Vagina (tissue), 2 donors: ENCODE measurements around the gene CDC14B.

Experiments
- POLR2A ChIP-seq, 2 donors: fragments of 450-650 bp; IDR thresholded peaks; one replicate each; pipeline ENCODE4 v1.6.1; 2017; ENCODE audit warnings: antibody characterized with exemption in 2 of 2, mild to moderate bottlenecking in 2 of 2, moderate library complexity in 2 of 2
- TF ChIP-seq, protein P1 (sequence below), 3 experiments: fragments of 450-650 bp in 2 of 3; fragments of 200-600 bp in 1 of 3; sonication (generic) in 1 of 3; IDR thresholded peaks; one replicate each; pipeline ENCODE4 v1.5.1; 2017 to 2019; ENCODE audit warnings: antibody characterized with exemption in 3 of 3, mild to moderate bottlenecking in 2 of 3, moderate library complexity in 2 of 3

- TF ChIP-seq, protein P1, sequence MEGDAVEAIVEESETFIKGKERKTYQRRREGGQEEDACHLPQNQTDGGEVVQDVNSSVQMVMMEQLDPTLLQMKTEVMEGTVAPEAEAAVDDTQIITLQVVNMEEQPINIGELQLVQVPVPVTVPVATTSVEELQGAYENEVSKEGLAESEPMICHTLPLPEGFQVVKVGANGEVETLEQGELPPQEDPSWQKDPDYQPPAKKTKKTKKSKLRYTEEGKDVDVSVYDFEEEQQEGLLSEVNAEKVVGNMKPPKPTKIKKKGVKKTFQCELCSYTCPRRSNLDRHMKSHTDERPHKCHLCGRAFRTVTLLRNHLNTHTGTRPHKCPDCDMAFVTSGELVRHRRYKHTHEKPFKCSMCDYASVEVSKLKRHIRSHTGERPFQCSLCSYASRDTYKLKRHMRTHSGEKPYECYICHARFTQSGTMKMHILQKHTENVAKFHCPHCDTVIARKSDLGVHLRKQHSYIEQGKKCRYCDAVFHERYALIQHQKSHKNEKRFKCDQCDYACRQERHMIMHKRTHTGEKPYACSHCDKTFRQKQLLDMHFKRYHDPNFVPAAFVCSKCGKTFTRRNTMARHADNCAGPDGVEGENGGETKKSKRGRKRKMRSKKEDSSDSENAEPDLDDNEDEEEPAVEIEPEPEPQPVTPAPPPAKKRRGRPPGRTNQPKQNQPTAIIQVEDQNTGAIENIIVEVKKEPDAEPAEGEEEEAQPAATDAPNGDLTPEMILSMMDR (IDR thresholded peaks at IDR 0.05) = no peak
- no peak for TF ChIP-seq POLR2A (IDR thresholded peaks at IDR 0.05)
Measured at GRCh38 chr9:96641514-96641913, 21.9 kb upstream of the CDC14B start.
